Right lobe of liver (tissue), 4 donors: ENCODE measurements around the gene DENND2C.

ENCODE experiments used
- CTCF ChIP-seq, 4 donors: fragments of 200-600 bp in 3 of 4; fragments of 450-650 bp in 1 of 4; IDR thresholded peaks; one replicate each; pipeline versions ENCODE4 v1.5.1 to v1.8.0; 2016 to 2022; ENCODE audit warnings: antibody characterized with exemption in 4 of 4, mild to moderate bottlenecking in 2 of 4
- POLR2A ChIP-seq: fragments of 450-650 bp; IDR thresholded peaks from one replicate; pipeline ENCODE4 v1.6.1; 2017; ENCODE audit warnings: antibody characterized with exemption, mild to moderate bottlenecking
- donor health status: DM: no; HTN: no; CAD: no.
- donor health status: DM: no; HTN: no; CAD: no.
- donor health status: DM: no; HTN: yes; CAD: no.

DNA sequence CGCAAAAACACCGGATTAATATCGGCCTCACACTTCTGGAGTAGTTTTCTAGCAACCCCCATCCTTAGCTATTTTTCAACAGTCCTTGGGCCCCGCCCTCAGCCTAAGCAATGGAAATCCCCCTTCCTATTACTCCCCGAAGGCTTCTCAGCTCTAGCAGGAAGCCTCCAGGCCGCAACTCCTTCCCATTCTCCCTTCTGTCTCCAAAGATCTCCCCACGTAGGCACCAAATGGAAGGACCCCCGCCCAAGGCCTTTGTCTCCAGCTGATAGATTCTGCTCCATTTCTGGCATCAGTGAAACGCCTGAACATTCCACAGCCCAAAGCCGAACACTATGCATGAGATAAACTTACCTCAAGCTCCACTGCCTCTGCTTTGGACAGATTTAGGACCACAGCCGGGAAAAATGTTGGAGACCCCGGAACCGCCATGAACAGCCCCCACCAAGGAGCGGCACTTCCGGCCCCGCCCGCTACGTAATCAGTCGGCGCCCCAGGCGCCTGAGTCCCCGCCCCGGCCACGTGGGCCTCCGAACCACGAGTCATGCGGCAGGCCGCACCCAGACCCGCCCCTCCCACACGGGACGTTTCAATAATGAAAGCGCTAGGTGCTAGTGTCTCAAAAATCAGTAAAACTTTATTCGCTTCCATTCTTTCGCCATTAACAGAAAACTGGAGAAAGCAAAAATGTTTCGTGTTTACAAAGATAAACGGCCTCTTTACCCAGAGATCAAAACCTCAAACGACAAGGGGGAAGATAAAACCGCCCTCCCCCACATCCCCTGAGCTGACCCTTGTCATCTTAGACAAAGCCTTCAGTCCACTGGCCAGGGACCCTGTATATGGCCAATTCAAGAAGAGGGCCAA is 46.7 kb upstream of the DENND2C start, which contains the start of gene NRAS:
- no peak for TF ChIP-seq CTCF (IDR thresholded peaks at IDR 0.05)
- TF ChIP-seq POLR2A: peak; percentile 63
